H1 (cell line): ENCODE results near the gene HELT. TPM values are rescaled to one million over a fixed set of nuclear protein-coding genes. Genes with fewer than 3 reads are reported as not detected.

Experiments
- CTCF ChIA-PET: fragments of 300-600 bp; sonication (Branson Sonifier 250); formaldehyde crosslinking; loops from one replicate; lab custom pipeline; 2021; ENCODE audit not compliant: partially characterized antibody; lab: Charles Lee
- POLR2A ChIA-PET: fragments of 300-600 bp; sonication (Branson Sonifier 250); formaldehyde crosslinking; loops from one replicate; lab custom pipeline; 2021; ENCODE audit warnings: inconsistent platforms; ENCODE audit not compliant: partially characterized antibody; lab: Charles Lee
- DNase-seq, 2 experiments: peaks; one replicate each; pipeline versions ENCODE4 v3.0.0 to v3.0.0-alpha.2; 2010 to 2022; ENCODE audit warnings: low spot score in 2 of 2, low read depth in 1 of 2, mixed read lengths in 1 of 2
- FAIRE-seq: peaks from 2 replicates; lab custom pipeline; 2011; peaks lifted over from hg19 to GRCh38; lab: Jason Lieb, UNC
- H2AFZ ChIP-seq: 2 replicates; pipeline ENCODE4 v1.8.1; 2012; ENCODE audit warnings: low read length, inconsistent platforms
- H2AK5ac ChIP-seq: 2 replicates; pipeline ENCODE4 v1.6.1; 2013; ENCODE audit warnings: low read depth, low read length
- H2BK120ac ChIP-seq: replicated peaks from 2 replicates; pipeline ENCODE3; 2013; ENCODE audit warnings: low read depth, low read length, inconsistent platforms
- H2BK12ac ChIP-seq: 2 replicates; pipeline ENCODE4 v1.6.1; 2013; ENCODE audit warnings: low read depth, low read length
- H2BK15ac ChIP-seq: 2 replicates; pipeline ENCODE4 v1.6.1; 2013; ENCODE audit warnings: low read length
- H2BK20ac ChIP-seq: 2 replicates; pipeline ENCODE4 v1.6.1; 2013; ENCODE audit warnings: low read length
- H2BK5ac ChIP-seq: 2 replicates; pipeline ENCODE4 v1.6.1; 2013; ENCODE audit warnings: low read depth, low read length
- H3K14ac ChIP-seq: 2 replicates; pipeline ENCODE4 v1.6.1; 2013; ENCODE audit warnings: inconsistent platforms; ENCODE audit not compliant: insufficient read length
- H3K18ac ChIP-seq: 2 replicates; pipeline ENCODE4 v1.6.1; 2013; ENCODE audit warnings: low read length; ENCODE audit errors: extremely low read depth
- H3K23ac ChIP-seq: 2 replicates; pipeline ENCODE4 v1.6.1; 2013; ENCODE audit warnings: inconsistent platforms; ENCODE audit not compliant: insufficient read length
- H3K23me2 ChIP-seq: 2 replicates; pipeline ENCODE4 v1.6.1; 2013; ENCODE audit warnings: low read depth, low read length
- H3K27ac ChIP-seq: 2 replicates; pipeline ENCODE4 v1.6.1; 2011; ENCODE audit warnings: low read depth, low read length, inconsistent platforms
- H3K27me3 ChIP-seq, 4 experiments: replicated peaks in 1 of 4; 1 replicate in 1 of 4; 2 replicates in 3 of 4; pipeline versions ENCODE4 v1.6.1 to v1.8.1; 2011 to 2013; ENCODE audit warnings: low read length in 3 of 4, mild to moderate bottlenecking in 3 of 4, inconsistent platforms in 2 of 4, mixed read lengths in 2 of 4, moderate library complexity in 1 of 4; ENCODE audit not compliant: control insufficient read depth in 3 of 4, insufficient read depth in 3 of 4; ENCODE audit errors: extremely low read depth in 1 of 4
- H3K36me3 ChIP-seq, 4 experiments: 2 replicates each; pipeline versions ENCODE4 v1.6.1 to v1.8.1; 2011 to 2013; ENCODE audit warnings: mild to moderate bottlenecking in 4 of 4, low read length in 3 of 4, moderate library complexity in 2 of 4, control low read depth in 1 of 4, inconsistent platforms in 1 of 4; ENCODE audit not compliant: insufficient read depth in 4 of 4, control insufficient read depth in 2 of 4
- H3K4ac ChIP-seq: replicated peaks from 2 replicates; pipeline ENCODE3; 2013; ENCODE audit warnings: low read length, low read depth, mixed read lengths, inconsistent platforms; ENCODE audit not compliant: insufficient read length
- H3K4me1 ChIP-seq, 4 experiments: replicated peaks in 1 of 4; 1 replicate in 1 of 4; 2 replicates in 3 of 4; pipeline versions ENCODE4 v1.6.1 to v1.8.1; 2011 to 2013; ENCODE audit warnings: low read length in 3 of 4, inconsistent platforms in 2 of 4, mixed read lengths in 1 of 4; ENCODE audit not compliant: insufficient read depth in 4 of 4, control insufficient read depth in 3 of 4
- H3K4me2 ChIP-seq, 2 experiments: 2 replicates each; pipeline versions ENCODE4 v1.6.1 to v1.8.1; 2011 to 2013; ENCODE audit warnings: low read depth in 2 of 2, low read length in 2 of 2, control low read depth in 1 of 2, inconsistent platforms in 1 of 2, mild to moderate bottlenecking in 1 of 2; ENCODE audit not compliant: insufficient read depth in 1 of 2
- H3K4me3 ChIP-seq, 4 experiments: fragments of 200-600, 300-600 bp in 1 of 4; sonication (generic), shearing (Covaris generic), sonication (Bioruptor Twin) in 1 of 4; 2 replicates each; pipeline versions ENCODE4 v1.5.1 to v1.8.1; 2011 to 2016; ENCODE audit warnings: low read length in 4 of 4, low read depth in 3 of 4, control low read depth in 2 of 4, inconsistent platforms in 2 of 4, mild to moderate bottlenecking in 2 of 4, mixed read lengths in 1 of 4, moderate library complexity in 1 of 4; ENCODE audit not compliant: insufficient read depth in 2 of 4; ENCODE audit errors: extremely low read depth in 1 of 4
- H3K56ac ChIP-seq: replicated peaks from 2 replicates; pipeline ENCODE3; 2013; ENCODE audit warnings: low read depth, mild to moderate bottlenecking, mixed read lengths, low read length, inconsistent platforms; ENCODE audit not compliant: insufficient read length
- H3K79me1 ChIP-seq: 2 replicates; pipeline ENCODE4 v1.6.1; 2013; ENCODE audit warnings: low read depth, low read length, control low read depth
- H3K79me2 ChIP-seq, 2 experiments: 2 replicates each; pipeline versions ENCODE4 v1.6.1 to v1.8.1; 2012 to 2013; ENCODE audit warnings: low read length in 2 of 2, mild to moderate bottlenecking in 2 of 2, inconsistent platforms in 1 of 2; ENCODE audit not compliant: insufficient read depth in 2 of 2, control insufficient read depth in 1 of 2
- H3K9ac ChIP-seq, 4 experiments: replicated peaks in 1 of 4; 1 replicate in 1 of 4; 2 replicates in 3 of 4; pipeline versions ENCODE4 v1.6.1 to v1.8.1; 2011 to 2013; ENCODE audit warnings: low read depth in 3 of 4, low read length in 3 of 4, control low read depth in 2 of 4, mild to moderate bottlenecking in 2 of 4, moderate library complexity in 2 of 4, inconsistent platforms in 1 of 4; ENCODE audit errors: extremely low read depth in 1 of 4
- H3K9me3 ChIP-seq, 2 experiments: 2 replicates each; pipeline versions ENCODE4 v1.6.1 to v1.8.1; 2012 to 2013; ENCODE audit warnings: mild to moderate bottlenecking in 2 of 2, moderate library complexity in 2 of 2, control low read depth in 1 of 2, inconsistent platforms in 1 of 2, low read depth in 1 of 2, low read length in 1 of 2, mixed read lengths in 1 of 2; ENCODE audit not compliant: insufficient read depth in 2 of 2
- H4K20me1 ChIP-seq, 2 experiments: replicated peaks in 1 of 2; 2 replicates each; pipeline versions ENCODE3 to v1.8.1; 2011 to 2013; ENCODE audit warnings: inconsistent platforms in 2 of 2, low read length in 2 of 2, mild to moderate bottlenecking in 1 of 2; ENCODE audit not compliant: insufficient read depth in 2 of 2, control insufficient read depth in 1 of 2
- H4K5ac ChIP-seq: 2 replicates; pipeline ENCODE4 v1.6.1; 2013; ENCODE audit warnings: low read length, low read depth, mixed read lengths, inconsistent platforms; ENCODE audit not compliant: insufficient read length
- H4K8ac ChIP-seq: 2 replicates; pipeline ENCODE4 v1.8.0; 2013; ENCODE audit warnings: mild to moderate bottlenecking, moderate library complexity, low read length, inconsistent platforms; ENCODE audit not compliant: insufficient read depth; ENCODE audit errors: extremely low read depth
- H4K91ac ChIP-seq: replicated peaks from 2 replicates; pipeline ENCODE3; 2013; ENCODE audit warnings: low read length, mixed read lengths, inconsistent platforms; ENCODE audit not compliant: insufficient read length
- POU5F1 ChIP-seq: IDR thresholded peaks from 2 replicates; pipeline ENCODE4 v1.6.1; 2011; ENCODE audit warnings: low read depth, mild to moderate bottlenecking, low read length, moderate library complexity
- RXRA ChIP-seq: IDR thresholded peaks from 2 replicates; pipeline ENCODE4 v1.6.1; 2011; ENCODE audit warnings: low read depth, mild to moderate bottlenecking, low read length, moderate library complexity; ENCODE audit not compliant: insufficient read depth
- SIN3A ChIP-seq, 2 experiments: IDR thresholded peaks in 1 of 2; conservative IDR thresholded peaks in 1 of 2; 2 replicates each; pipeline ENCODE4 v1.6.1; 2011 to 2012; ENCODE audit warnings: low read length in 2 of 2, improper control_type of control experiment in 1 of 2, low read depth in 1 of 2, mild to moderate bottlenecking in 1 of 2
- WGBS, 2 experiments: shearing (Covaris generic) in 1 of 2; methylation state at CpG; one replicate each; pipeline versions ENCODE4 v1.1.6 to v1.1.7; 2013 to 2015; ENCODE audit warnings: low lambda C conversion rate in 2 of 2, mixed read lengths in 2 of 2, inconsistent platforms in 1 of 2, low coverage in 1 of 2, missing lambda C conversion rate in 1 of 2; ENCODE audit not compliant: insufficient replicate concordance in 2 of 2, insufficient coverage in 1 of 2, insufficient read length in 1 of 2; ENCODE audit errors: extremely low coverage in 1 of 2, missing lambda C conversion rate in 1 of 2; 5-methylcytosine and 5-hydroxymethylcytosine counted together
- polyA plus RNA-seq, 7 experiments: library from polyadenylated mRNA; depleted of rRNA in 3 of 7; stranded (reverse) in 5 of 7; unstranded in 2 of 7; fragments of >200 nt in 5 of 7; fragments of 200-250 nt in 2 of 7; gene quantifications; 1 replicate in 5 of 7; 2 replicates in 1 of 7; 4 replicates in 1 of 7; pipeline versions ENCODE4 v1.2.1 to v1.2.3, GENCODE V29; 2011 to 2013; ENCODE audit warnings: missing spikeins in 2 of 7, mixed read lengths in 2 of 7
- total RNA-seq: library from RNA; stranded (reverse); fragmentation: NEBNext Ultra II Directional; extraction: Animal tissue kit (Norgen Biotek cat#: 25700); gene quantifications from 2 replicates; pipeline ENCODE4 v1.2.1, GENCODE V29; 2021

HELT gene
- total and polyA plus RNA-seq, 2 of the 8 experiments (the other 6 are each of a cell fraction or from before 2014, with no cell fraction given) = 0.32 to 0.35 TPM

- Histone ChIP-seq H3K36me3 (no peaks in the 10 kb centered on the region), H2BK120ac (no peak overlapping the region), H3K79me2 (no peaks in the 10 kb centered on the region), H4K91ac (no peak overlapping the region), H3K18ac (no peak overlapping the region), H3K14ac (no peak overlapping the region), H2BK20ac (no peak overlapping the region), H3K27me3 (peaks cover 0 to 6% (median 3%) of the 10 kb centered on the region in 4 experiments; a peak in 4 of 7 replicates), H3K79me1 (no peaks in the 10 kb centered on the region), H4K5ac (no peak overlapping the region), H3K4ac (no peak overlapping the region), H3K23me2 (no peaks in the 10 kb centered on the region), H2AK5ac (no peak overlapping the region), H3K27ac (no peak overlapping the region), H2BK5ac (no peak overlapping the region), H3K9ac (no peak overlapping the region), H2BK15ac (no peak overlapping the region), H4K8ac (no peak overlapping the region), H3K4me1 (no peaks in the 10 kb centered on the region), H2BK12ac (no peak overlapping the region), H3K4me3 (no peak overlapping the region), H3K56ac (no peak overlapping the region), H3K4me2 (no peak overlapping the region; a peak in 1 of 4 replicates), H2AFZ (0 out of 2 replicates have a peak overlapping the region, but pooled peaks have one; percentile 14), H3K23ac (no peak overlapping the region), H3K9me3 (no peaks in the 10 kb centered on the region), H4K20me1 (no peaks in the 10 kb centered on the region)
- ChIA-PET CTCF (interaction anchor here (1.2 to 13.9 kb wide), 6 partner anchors 8 to 105 kb away, joined by 4 to 210 read pairs (median 48); partner anchors contain the start of gene SLC25A4), POLR2A (interaction anchor here (1.8 kb wide), 1 partner anchor 110 kb away, joined by 4 read pairs; the partner anchor contains the start of gene SLC25A4)
- DNase-seq = no peak
- FAIRE-seq = no peak
- WGBS, 2 experiments = 94% methylated on average over 9 of the region's 9 CpGs; no CpG with 5 or more reads in 1 of the 2 experiments
- TF ChIP-seq RXRA (no peak), POU5F1 (no peak), SIN3A (conservative IDR thresholded peaks at IDR 0.05 in 1 of 2, IDR thresholded peaks at IDR 0.05 in 1 of 2; ENCODE audit: low read depth in 1 of 2, low read length in 2 of 2) (no peak)
Observed at GRCh38 chr4:185033072-185033471, 14.8 kb downstream of the HELT start.
